HepG2 (cell line): ENCODE data around the gene FCER1G. TPM values are rescaled to one million over a fixed set of nuclear protein-coding genes. Genes with fewer than 3 reads are reported as not detected.

Source experiments
- BRCA1 ChIP-seq: sonication (generic); formaldehyde crosslinking; IDR thresholded peaks from 2 replicates; pipeline ENCODE4 v1.4.0; 2020; ENCODE audit warnings: missing genetic modification reagents
- DNMT1 ChIP-seq: sonication (generic); formaldehyde crosslinking; IDR thresholded peaks from 2 replicates; pipeline ENCODE4 v1.5.1; 2020; ENCODE audit warnings: mild to moderate bottlenecking, missing genetic modification reagents
- DRAP1 ChIP-seq: IDR thresholded peaks from 2 replicates; pipeline ENCODE4 v1.6.1; 2016; ENCODE audit warnings: missing genetic modification reagents, missing compliant biosample characterization
- DZIP1 ChIP-seq: sonication (generic); formaldehyde crosslinking; IDR thresholded peaks from 2 replicates; pipeline ENCODE4 v1.5.0; 2020; ENCODE audit warnings: mild to moderate bottlenecking, missing genetic modification reagents
- EED ChIP-seq: sonication (generic); formaldehyde crosslinking; IDR thresholded peaks from 2 replicates; pipeline ENCODE4 v1.5.0; 2020; ENCODE audit warnings: mild to moderate bottlenecking, missing genetic modification reagents
- KLF15 ChIP-seq: sonication (generic); formaldehyde crosslinking; IDR thresholded peaks from 2 replicates; pipeline ENCODE4 v1.8.1; 2023; ENCODE audit warnings: borderline replicate concordance, mild to moderate bottlenecking, inconsistent platforms, missing genetic modification reagents, mixed read lengths
- RELA ChIP-seq: sonication (generic); formaldehyde crosslinking; IDR thresholded peaks from 2 replicates; pipeline ENCODE4 v1.4.0; 2020; ENCODE audit warnings: missing genetic modification reagents
- SNAPC5 ChIP-seq: sonication (generic); formaldehyde crosslinking; IDR thresholded peaks from 2 replicates; pipeline ENCODE4 v1.8.1; 2023; ENCODE audit warnings: mild to moderate bottlenecking, missing genetic modification reagents, borderline replicate concordance
- SOX13 ChIP-seq, 3 experiments: fragments of 450-650 bp in 1 of 3; sonication (generic) in 1 of 3; formaldehyde crosslinking in 1 of 3; IDR thresholded peaks in 2 of 3; conservative IDR thresholded peaks in 1 of 3; 2 replicates each; pipeline versions ENCODE4 v1.5.0 to v1.6.1; 2016 to 2020; ENCODE audit warnings: antibody characterized with exemption in 1 of 3, mild to moderate bottlenecking in 1 of 3, missing compliant biosample characterization in 1 of 3, missing genetic modification reagents in 1 of 3, moderate library complexity in 1 of 3
- TBX3 ChIP-seq: fragments of 450-650 bp; IDR thresholded peaks from 2 replicates; pipeline ENCODE4 v1.6.1; 2017; ENCODE audit warnings: antibody characterized with exemption, mild to moderate bottlenecking, inconsistent platforms, borderline replicate concordance
- TFAP4 ChIP-seq: sonication (generic); IDR thresholded peaks from 2 replicates; pipeline ENCODE4 v1.6.1; 2016; ENCODE audit warnings: low read depth, borderline replicate concordance
- ZNF17 ChIP-seq: sonication (generic); formaldehyde crosslinking; IDR thresholded peaks from 2 replicates; pipeline ENCODE4 v1.5.0; 2020; ENCODE audit warnings: mild to moderate bottlenecking, missing genetic modification reagents
- ZNF251 ChIP-seq: sonication (generic); formaldehyde crosslinking; IDR thresholded peaks from 2 replicates; pipeline ENCODE4 v1.9.0; 2021; ENCODE audit warnings: mild to moderate bottlenecking, missing genetic modification reagents
- ZNF451 ChIP-seq: sonication (generic); formaldehyde crosslinking; IDR thresholded peaks from 2 replicates; pipeline ENCODE4 v1.5.0; 2020; ENCODE audit warnings: mild to moderate bottlenecking, missing genetic modification reagents
- ZNF609 ChIP-seq: sonication (generic); formaldehyde crosslinking; IDR thresholded peaks from 2 replicates; pipeline ENCODE4 v1.4.0; 2020; ENCODE audit warnings: mild to moderate bottlenecking, missing genetic modification reagents, borderline replicate concordance
- ZNF784 ChIP-seq: sonication (generic); formaldehyde crosslinking; IDR thresholded peaks from 2 replicates; pipeline ENCODE4 v1.5.1; 2020; ENCODE audit warnings: missing genetic modification reagents, mild to moderate bottlenecking, borderline replicate concordance
- ZNF839 ChIP-seq: sonication (generic); formaldehyde crosslinking; IDR thresholded peaks from 2 replicates; pipeline ENCODE4 v1.4.0; 2020; ENCODE audit warnings: missing genetic modification reagents, mild to moderate bottlenecking, borderline replicate concordance
- polyA plus RNA-seq, 8 experiments: library from polyadenylated mRNA; depleted of rRNA in 3 of 8; stranded (reverse) in 7 of 8; unstranded in 1 of 8; fragments of >200 nt; fragmentation: Illumina TruSeq in 4 of 8; extraction: Trizol in 4 of 8; gene quantifications; 2 replicates each; pipeline versions ENCODE4 v1.2.1 to v1.2.3, GENCODE V29; 2011 to 2016; ENCODE audit warnings: low read depth in 4 of 8, missing spikeins in 1 of 8, mixed read lengths in 1 of 8; ENCODE audit not compliant: insufficient read depth in 1 of 8
- total RNA-seq, 5 experiments: library from RNA; depleted of rRNA; stranded (reverse); fragments of >200 nt; fragmentation: Illumina TruSeq; extraction: Trizol; gene quantifications; 2 replicates each; pipeline ENCODE4 v1.2.3, GENCODE V29; 2016; ENCODE audit warnings: low read depth in 1 of 5

The FCER1G gene
- total and polyA plus RNA-seq, 2 of the 13 experiments (the other 11 are each of a cell fraction or from before 2014, with no cell fraction given): 1.3 to 6.4 TPM

GRCh38 chr1:161201836-161202712 is 13.0 kb upstream of the FCER1G start, which contains the start of gene NDUFS2 (continued):
- TF ChIP-seq BRCA1 (0 out of 2 replicates have a peak, but pooled peaks have one; percentile 30), RELA (0 out of 2 replicates have a peak, but pooled peaks have one; percentile 24), ZNF251 (CRISPR knock-in tag) (0 out of 2 replicates have a peak, but pooled peaks have one; percentile 51), TBX3 (no peak), KLF15 (CRISPR knock-in tag) (no peak), ZNF451 (peak; percentile 35; the same call in 1 of the 2 replicates), ZNF17 (CRISPR knock-in tag) (no peak), ZNF839 (CRISPR knock-in tag) (peak; percentile 81; the same call in 1 of the 2 replicates), ZNF609 (peak; percentile 58; the same call in 1 of the 2 replicates), SOX13 (IDR thresholded peaks at IDR 0.05) (no peak), SOX13 (CRISPR knock-in tag; conservative IDR thresholded peaks at IDR 0.05 in 1 of 2, IDR thresholded peaks at IDR 0.05 in 1 of 2) (no peak), SNAPC5 (CRISPR knock-in tag) (0 out of 2 replicates have a peak, but pooled peaks have one; percentile 39), ZNF784 (no peak), DRAP1 (CRISPR knock-in tag) (peak; percentile 55; the same call in 1 of the 2 replicates), DZIP1 (CRISPR knock-in tag) (peak; percentile 54; the same call in 1 of the 2 replicates), TFAP4 (no peak; the same call in 1 of the 2 replicates), EED (CRISPR knock-in tag) (no peak; the same call in 1 of the 2 replicates), DNMT1 (CRISPR knock-in tag) (no peak)
